Smooth muscle cell (in vitro differentiated cells): Measurements from ENCODE around the gene PPM1H. TPM values are rescaled to one million over a fixed set of nuclear protein-coding genes. Genes with fewer than 3 reads are reported as not detected.

Experiments used
- DNase-seq: peaks from one replicate; lab custom pipeline; 2025; ENCODE audit not compliant: unreplicated experiment; lab: John Stamatoyannopoulos, UW
- H2AFZ ChIP-seq: fragments of 200-600 bp; sonication (generic); 2 replicates; pipeline ENCODE4 v1.6.0; 2016; ENCODE audit warnings: antibody characterized with exemption, low read depth, mild to moderate bottlenecking
- H3F3A ChIP-seq: fragments of 200-600 bp; sonication (generic); 2 replicates; pipeline ENCODE4 v1.6.0; 2017; ENCODE audit warnings: antibody characterized with exemption, low read depth
- H3K27ac ChIP-seq: fragments of 200-600 bp; sonication (generic); 2 replicates; pipeline ENCODE4 v1.5.1; 2016; ENCODE audit warnings: low read depth, mild to moderate bottlenecking
- H3K27me3 ChIP-seq: fragments of 200-600 bp; sonication (generic); 2 replicates; pipeline ENCODE4 v1.6.1; 2016; ENCODE audit warnings: low read depth, mild to moderate bottlenecking
- H3K36me3 ChIP-seq: fragments of 200-600 bp; sonication (generic); 2 replicates; pipeline ENCODE4 v1.5.1; 2016; ENCODE audit warnings: low read depth
- H3K4me1 ChIP-seq: fragments of 200-600 bp; sonication (generic); 2 replicates; pipeline ENCODE4 v1.5.1; 2016; ENCODE audit warnings: low read depth
- H3K4me2 ChIP-seq: fragments of 200-600 bp; sonication (generic); 2 replicates; pipeline ENCODE4 v1.6.0; 2016; ENCODE audit warnings: mild to moderate bottlenecking
- H3K4me3 ChIP-seq: fragments of 200-600 bp; sonication (generic); 2 replicates; pipeline ENCODE4 v1.5.1; 2016; ENCODE audit warnings: mild to moderate bottlenecking
- H3K79me2 ChIP-seq: fragments of 200-600 bp; sonication (generic); 2 replicates; pipeline ENCODE4 v1.6.0; 2016; ENCODE audit warnings: low read depth, mild to moderate bottlenecking
- H3K9ac ChIP-seq: fragments of 200-600 bp; sonication (generic); 2 replicates; pipeline ENCODE4 v1.6.0; 2016; ENCODE audit warnings: low read depth
- H3K9me3 ChIP-seq: fragments of 200-600 bp; sonication (generic); replicated peaks from 2 replicates; pipeline ENCODE4 v1.5.1; 2016; ENCODE audit warnings: low read depth
- H4K20me1 ChIP-seq: fragments of 200-600 bp; sonication (generic); 2 replicates; pipeline ENCODE4 v1.6.0; 2016; ENCODE audit warnings: low read depth
- WGBS: methylation state at CpG from one replicate; pipeline ENCODE4 v1.1.7; 2016; ENCODE audit warnings: low lambda C conversion rate; 5-methylcytosine and 5-hydroxymethylcytosine counted together
- polyA plus RNA-seq: library from polyadenylated mRNA; unstranded; fragments of >200 nt; fragmentation: Nextera tagmentation; extraction: Ambion mirVana; gene quantifications from 2 replicates; pipeline ENCODE4 v1.2.1, GENCODE V29; 2016
- total RNA-seq: library from RNA; depleted of rRNA; stranded (reverse); fragments of >200 nt; gene quantifications from 2 replicates; pipeline ENCODE4 v1.2.3, GENCODE V29; 2014
- TF ChIP-seq, protein P1 (sequence below): fragments of 200-600 bp; sonication (generic); IDR thresholded peaks from 2 replicates; pipeline ENCODE4 v1.5.1; 2017; ENCODE audit warnings: borderline replicate concordance, mild to moderate bottlenecking, antibody characterized with exemption; ENCODE audit not compliant: insufficient read depth, poor library complexity, severe bottlenecking

Gene PPM1H
- total and polyA plus RNA-seq, 2 experiments from 2014 or later = 0.56 to 3.6 TPM

DNA sequence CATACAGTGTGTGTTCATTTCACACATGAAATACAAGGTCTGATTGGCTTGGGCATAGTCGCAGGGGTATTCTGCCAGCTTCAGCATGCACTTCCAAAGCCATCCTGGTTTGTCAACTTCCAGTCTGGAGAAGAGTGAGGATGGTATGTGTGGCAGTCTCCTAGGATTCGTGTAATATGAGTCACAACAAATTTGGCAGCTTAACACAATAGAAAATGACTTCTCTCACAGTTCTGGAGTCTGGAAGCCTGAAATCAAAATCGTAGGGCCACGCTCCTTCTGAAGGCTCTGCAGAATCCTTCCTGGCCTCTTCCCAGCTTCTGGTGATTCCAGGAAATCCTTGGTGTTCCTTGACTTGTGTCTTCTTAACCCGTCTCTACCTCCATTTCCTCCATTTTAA is 167.5 kb downstream of the PPM1H start:
- TF ChIP-seq, protein P1, sequence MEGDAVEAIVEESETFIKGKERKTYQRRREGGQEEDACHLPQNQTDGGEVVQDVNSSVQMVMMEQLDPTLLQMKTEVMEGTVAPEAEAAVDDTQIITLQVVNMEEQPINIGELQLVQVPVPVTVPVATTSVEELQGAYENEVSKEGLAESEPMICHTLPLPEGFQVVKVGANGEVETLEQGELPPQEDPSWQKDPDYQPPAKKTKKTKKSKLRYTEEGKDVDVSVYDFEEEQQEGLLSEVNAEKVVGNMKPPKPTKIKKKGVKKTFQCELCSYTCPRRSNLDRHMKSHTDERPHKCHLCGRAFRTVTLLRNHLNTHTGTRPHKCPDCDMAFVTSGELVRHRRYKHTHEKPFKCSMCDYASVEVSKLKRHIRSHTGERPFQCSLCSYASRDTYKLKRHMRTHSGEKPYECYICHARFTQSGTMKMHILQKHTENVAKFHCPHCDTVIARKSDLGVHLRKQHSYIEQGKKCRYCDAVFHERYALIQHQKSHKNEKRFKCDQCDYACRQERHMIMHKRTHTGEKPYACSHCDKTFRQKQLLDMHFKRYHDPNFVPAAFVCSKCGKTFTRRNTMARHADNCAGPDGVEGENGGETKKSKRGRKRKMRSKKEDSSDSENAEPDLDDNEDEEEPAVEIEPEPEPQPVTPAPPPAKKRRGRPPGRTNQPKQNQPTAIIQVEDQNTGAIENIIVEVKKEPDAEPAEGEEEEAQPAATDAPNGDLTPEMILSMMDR = no peak
- no peaks in the 10 kb centered on the region for H4K20me1 ChIP-seq
- no peaks in the 10 kb centered on the region for H3K4me1 ChIP-seq
- H3K4me3 ChIP-seq = no peak overlapping the region
- H3K36me3 ChIP-seq = no peaks in the 10 kb centered on the region
- no peaks in the 10 kb centered on the region for H3F3A ChIP-seq
- H3K9me3 ChIP-seq = no peaks in the 10 kb centered on the region
- no peaks in the 10 kb centered on the region for H3K27me3 ChIP-seq
- H2AFZ ChIP-seq = no peak overlapping the region
- H3K79me2 ChIP-seq = no peaks in the 10 kb centered on the region
- H3K9ac ChIP-seq = no peak overlapping the region
- H3K27ac ChIP-seq = no peak overlapping the region
- DNase-seq = no peak
- no peak overlapping the region for H3K4me2 ChIP-seq
- WGBS = 78% methylated on average over 5 of the region's 5 CpGs

DNA sequence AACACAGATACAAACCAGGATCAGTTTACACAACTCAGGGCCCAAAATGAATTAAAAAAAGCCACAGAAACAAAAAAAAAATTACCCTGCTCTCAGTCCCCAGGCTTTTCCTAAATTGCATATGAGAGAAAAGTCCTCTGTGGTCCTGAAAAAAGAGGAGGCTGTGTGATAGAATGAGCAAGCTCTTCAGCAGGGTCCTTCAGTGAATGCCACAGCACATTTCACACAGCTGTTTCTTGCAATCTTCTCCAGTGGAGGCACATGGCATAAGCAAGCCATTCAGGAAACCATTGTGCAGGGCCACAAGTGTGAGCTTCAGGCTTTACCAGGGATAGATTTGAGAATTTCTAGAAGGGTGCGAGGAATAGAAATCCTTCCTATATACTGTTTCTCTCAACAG is 168.5 kb downstream of the PPM1H start:
- no peaks in the 10 kb centered on the region for H3K4me1 ChIP-seq
- H2AFZ ChIP-seq = no peak overlapping the region
- no peaks in the 10 kb centered on the region for H3K9me3 ChIP-seq
- no peak for DNase-seq
- no peak overlapping the region for H3K4me3 ChIP-seq
- no peaks in the 10 kb centered on the region for H3K36me3 ChIP-seq
- no peak overlapping the region for H3K27ac ChIP-seq
- no peaks in the 10 kb centered on the region for H3K79me2 ChIP-seq
- H3F3A ChIP-seq = no peaks in the 10 kb centered on the region
- no peaks in the 10 kb centered on the region for H3K27me3 ChIP-seq
- H3K4me2 ChIP-seq = no peak overlapping the region
- H4K20me1 ChIP-seq = no peaks in the 10 kb centered on the region
- no peak overlapping the region for H3K9ac ChIP-seq
- TF ChIP-seq, protein P1 = no peak
- WGBS = 100% methylated on average over 1 of the region's 1 CpG

DNA sequence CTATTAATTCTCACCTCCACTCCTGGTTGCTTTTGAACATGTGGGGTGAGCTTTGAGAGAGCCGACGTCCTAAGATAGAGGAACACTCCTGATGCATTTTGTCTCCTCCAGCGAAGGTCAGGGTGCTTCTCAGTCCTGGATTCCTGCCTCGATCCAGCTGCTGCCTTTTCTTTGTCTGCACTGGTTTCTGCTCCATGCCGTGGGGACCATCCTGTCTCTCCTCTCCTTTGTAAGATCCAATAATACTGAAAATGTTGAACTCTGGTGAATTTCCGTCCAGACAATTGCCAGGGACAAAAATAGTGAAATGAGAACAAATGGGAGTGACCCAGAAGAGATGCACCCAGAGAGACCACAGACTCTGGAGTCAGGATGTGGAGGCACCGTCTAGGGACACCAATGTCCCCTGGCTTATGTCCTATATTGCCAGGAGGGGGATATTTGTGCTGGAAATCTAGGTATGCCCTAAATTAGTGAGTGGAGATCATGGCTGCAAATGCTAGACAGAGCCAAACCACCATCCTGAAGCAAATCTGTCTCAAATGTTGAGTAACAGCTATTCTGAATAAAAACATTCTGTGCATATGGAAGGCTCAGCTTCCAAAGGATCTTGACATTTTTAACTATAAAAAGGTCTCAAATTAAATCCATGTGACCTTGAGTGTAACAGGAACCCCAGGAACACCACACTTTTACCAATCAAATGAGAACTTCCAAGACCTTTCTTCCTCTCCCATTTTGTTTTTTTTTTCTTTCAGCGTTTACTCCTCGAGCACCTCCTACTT is 170.9 kb downstream of the PPM1H start:
- H3K36me3 ChIP-seq = no peaks in the 10 kb centered on the region
- no peaks in the 10 kb centered on the region for H3K27me3 ChIP-seq
- no peak overlapping the region for H2AFZ ChIP-seq
- H3K4me3 ChIP-seq = no peak overlapping the region
- no peak overlapping the region for H3K27ac ChIP-seq
- no peak overlapping the region for H3K9ac ChIP-seq
- WGBS = 89% methylated on average over 9 of the region's 9 CpGs
- TF ChIP-seq, protein P1 = no peak
- H4K20me1 ChIP-seq = no peaks in the 10 kb centered on the region
- no peaks in the 10 kb centered on the region for H3K4me1 ChIP-seq
- no peak overlapping the region for H3K4me2 ChIP-seq
- no peaks in the 10 kb centered on the region for H3K9me3 ChIP-seq
- H3F3A ChIP-seq = no peaks in the 10 kb centered on the region
- DNase-seq = no peak
- H3K79me2 ChIP-seq = no peaks in the 10 kb centered on the region

DNA sequence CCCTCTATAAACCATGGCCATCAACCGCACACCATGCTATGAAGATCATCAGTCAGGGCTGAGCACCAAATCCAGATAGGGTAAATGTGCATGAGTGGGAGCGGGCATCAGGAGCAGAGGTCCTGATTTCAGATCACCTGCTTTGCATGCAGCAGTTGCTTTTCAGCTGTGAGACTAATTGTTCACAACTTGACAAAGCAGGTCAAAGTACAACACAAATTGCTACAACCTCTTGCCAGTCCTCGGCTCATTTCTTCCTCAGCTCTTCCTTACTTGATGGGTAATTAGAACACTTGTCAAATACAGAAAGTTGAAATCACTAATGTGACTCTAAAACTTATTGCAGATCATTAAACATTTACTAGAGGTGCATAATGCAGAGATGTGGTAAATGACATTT is 171.6 kb downstream of the PPM1H start:
- H3K4me1 ChIP-seq = no peaks in the 10 kb centered on the region
- WGBS = 98% methylated on average over 3 of the region's 3 CpGs
- no peaks in the 10 kb centered on the region for H3K79me2 ChIP-seq
- no peak for DNase-seq
- H4K20me1 ChIP-seq = no peaks in the 10 kb centered on the region
- H3K9ac ChIP-seq = no peak overlapping the region
- no peak overlapping the region for H3K4me2 ChIP-seq
- no peaks in the 10 kb centered on the region for H3K9me3 ChIP-seq
- no peak overlapping the region for H2AFZ ChIP-seq
- TF ChIP-seq, protein P1 = no peak
- H3K27me3 ChIP-seq = no peaks in the 10 kb centered on the region
- no peaks in the 10 kb centered on the region for H3F3A ChIP-seq
- H3K4me3 ChIP-seq = no peak overlapping the region
- no peak overlapping the region for H3K27ac ChIP-seq
- H3K36me3 ChIP-seq = no peaks in the 10 kb centered on the region
